Thyroid gland (tissue), 4 donors: ENCODE data around the gene MEOX1.

Source experiments
- POLR2A ChIP-seq, 2 donors: fragments of 450-650 bp; IDR thresholded peaks; one replicate each; pipeline ENCODE4 v1.6.1; 2017; ENCODE audit warnings: antibody characterized with exemption in 2 of 2, mild to moderate bottlenecking in 2 of 2, moderate library complexity in 1 of 2
- TF ChIP-seq, protein P1 (sequence below), 6 experiments: fragments of 200-600 bp in 3 of 6; fragments of 450-650 bp in 3 of 6; sonication (generic) in 3 of 6; IDR thresholded peaks; one replicate each; pipeline ENCODE4 v1.5.1; 2016 to 2019; ENCODE audit warnings: antibody characterized with exemption in 6 of 6, mild to moderate bottlenecking in 2 of 6, inconsistent platforms in 1 of 6, moderate library complexity in 1 of 6

- TF ChIP-seq, protein P1, sequence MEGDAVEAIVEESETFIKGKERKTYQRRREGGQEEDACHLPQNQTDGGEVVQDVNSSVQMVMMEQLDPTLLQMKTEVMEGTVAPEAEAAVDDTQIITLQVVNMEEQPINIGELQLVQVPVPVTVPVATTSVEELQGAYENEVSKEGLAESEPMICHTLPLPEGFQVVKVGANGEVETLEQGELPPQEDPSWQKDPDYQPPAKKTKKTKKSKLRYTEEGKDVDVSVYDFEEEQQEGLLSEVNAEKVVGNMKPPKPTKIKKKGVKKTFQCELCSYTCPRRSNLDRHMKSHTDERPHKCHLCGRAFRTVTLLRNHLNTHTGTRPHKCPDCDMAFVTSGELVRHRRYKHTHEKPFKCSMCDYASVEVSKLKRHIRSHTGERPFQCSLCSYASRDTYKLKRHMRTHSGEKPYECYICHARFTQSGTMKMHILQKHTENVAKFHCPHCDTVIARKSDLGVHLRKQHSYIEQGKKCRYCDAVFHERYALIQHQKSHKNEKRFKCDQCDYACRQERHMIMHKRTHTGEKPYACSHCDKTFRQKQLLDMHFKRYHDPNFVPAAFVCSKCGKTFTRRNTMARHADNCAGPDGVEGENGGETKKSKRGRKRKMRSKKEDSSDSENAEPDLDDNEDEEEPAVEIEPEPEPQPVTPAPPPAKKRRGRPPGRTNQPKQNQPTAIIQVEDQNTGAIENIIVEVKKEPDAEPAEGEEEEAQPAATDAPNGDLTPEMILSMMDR (IDR thresholded peaks at IDR 0.05) = no peak
- TF ChIP-seq POLR2A (IDR thresholded peaks at IDR 0.05) = no peak
Measured at GRCh38 chr17:43659823-43660617, 1.7 kb downstream of the MEOX1 start.
